HPDE6-E6E7 (cell line): ENCODE measurements around the gene EXOC2.
"Not testable (repeated sequence)": the region's sequence is repeated elsewhere in the genome, so short reads cannot be mapped to it uniquely, and the experiment has no call there.

Experiments
- DNase-seq: peaks from one replicate; pipeline ENCODE4 v3.0.0; 2011; ENCODE audit warnings: missing footprints; ENCODE audit errors: extremely low spot score

Gene EXOC2

GRCh38 chr6:680251-680650 lies 12.7 kb downstream of the EXOC2 start:
- no peak for DNase-seq

GRCh38 chr6:679282-679681 lies 13.7 kb downstream of the EXOC2 start:
- DNase-seq: no peak

- no peak for DNase-seq
Measured at GRCh38 chr6:678520-678919, 14.4 kb downstream of the EXOC2 start.

GRCh38 chr6:677919-678318 lies 15.0 kb downstream of the EXOC2 start:
- no peak for DNase-seq

- no peak for DNase-seq
Measured at GRCh38 chr6:674956-675355, 18.0 kb downstream of the EXOC2 start.

GRCh38 chr6:674406-674805 lies 18.5 kb downstream of the EXOC2 start:
- no peak for DNase-seq

GRCh38 chr6:667253-667927 lies 25.5 kb downstream of the EXOC2 start:
- no peak for DNase-seq

GRCh38 chr6:665403-666267 lies 27.3 kb downstream of the EXOC2 start:
- DNase-seq: no peak

- DNase-seq: not testable (repeated sequence)
Measured at GRCh38 chr6:663788-664187, 29.2 kb downstream of the EXOC2 start.

GRCh38 chr6:659716-660581 lies 33.0 kb downstream of the EXOC2 start:
- DNase-seq: no peak

GRCh38 chr6:658244-658643 lies 34.7 kb downstream of the EXOC2 start:
- no peak for DNase-seq

GRCh38 chr6:657743-658142 lies 35.2 kb downstream of the EXOC2 start:
- no peak for DNase-seq

GRCh38 chr6:656460-657252 lies 36.3 kb downstream of the EXOC2 start, which contains the start of gene HUS1B:
TSS of gene HUS1B (minus strand) at chr6:657100. CDS start at chr6:656944, 156 bp downstream.
- DNase-seq: no peak

- no peak for DNase-seq
Measured at GRCh38 chr6:654136-654535, 38.8 kb downstream of the EXOC2 start.

GRCh38 chr6:652865-653264 lies 40.1 kb downstream of the EXOC2 start:
- DNase-seq: no peak

- DNase-seq: no peak
Measured at GRCh38 chr6:650098-650497, 42.8 kb downstream of the EXOC2 start.

- DNase-seq: no peak
Measured at GRCh38 chr6:642805-643204, 50.1 kb downstream of the EXOC2 start.

- no peak for DNase-seq
Measured at GRCh38 chr6:641225-641985, 51.5 kb downstream of the EXOC2 start.

- no peak for DNase-seq
Measured at GRCh38 chr6:636488-636887, 56.5 kb downstream of the EXOC2 start.

- DNase-seq: no peak
Measured at GRCh38 chr6:635233-635632, 57.7 kb downstream of the EXOC2 start.

- DNase-seq: no peak
Measured at GRCh38 chr6:633611-634010, 59.3 kb downstream of the EXOC2 start.
